ENCODE data around the gene LMNA.
A peak's percentile ranks its signal among the peaks of the same experiment; 100 is the strongest.
"Not testable (repeated sequence)": the region's sequence is repeated elsewhere in the genome, so short reads cannot be mapped to it uniquely, and the experiment has no call there.

Gene LMNA

DNA sequence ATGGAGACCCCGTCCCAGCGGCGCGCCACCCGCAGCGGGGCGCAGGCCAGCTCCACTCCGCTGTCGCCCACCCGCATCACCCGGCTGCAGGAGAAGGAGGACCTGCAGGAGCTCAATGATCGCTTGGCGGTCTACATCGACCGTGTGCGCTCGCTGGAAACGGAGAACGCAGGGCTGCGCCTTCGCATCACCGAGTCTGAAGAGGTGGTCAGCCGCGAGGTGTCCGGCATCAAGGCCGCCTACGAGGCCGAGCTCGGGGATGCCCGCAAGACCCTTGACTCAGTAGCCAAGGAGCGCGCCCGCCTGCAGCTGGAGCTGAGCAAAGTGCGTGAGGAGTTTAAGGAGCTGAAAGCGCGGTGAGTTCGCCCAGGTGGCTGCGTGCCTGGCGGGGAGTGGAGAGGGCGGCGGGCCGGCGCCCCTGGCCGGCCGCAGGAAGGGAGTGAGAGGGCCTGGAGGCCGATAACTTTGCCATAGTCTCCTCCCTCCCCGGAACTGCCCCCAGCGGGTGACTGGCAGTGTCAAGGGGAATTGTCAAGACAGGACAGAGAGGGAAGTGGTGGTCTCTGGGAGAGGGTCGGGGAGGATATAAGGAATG lies 505 bp downstream of the LMNA start:
- no peak overlapping the region for H4K8ac ChIP-seq (ENCODE audit: low read depth, low read length)
- no peak overlapping the region for H3K4ac ChIP-seq (ENCODE audit: low read depth, low read length)
- no peak overlapping the region for H3K18ac ChIP-seq (ENCODE audit: low read length)
- peak overlapping the region; percentile 76 for H3K23ac ChIP-seq (ENCODE audit: low read length)
- peak overlapping the region; percentile 7 for H3K27ac ChIP-seq (ENCODE audit: low read depth, low read length)
- peak overlapping the region; percentile 95 for H3K56ac ChIP-seq (ENCODE audit: low read length)
- H3K27me3 ChIP-seq (ENCODE audit: insufficient read depth, low read length, poor library complexity): no peaks in the 10 kb centered on the region
- no peak overlapping the region for H4K5ac ChIP-seq (ENCODE audit: low read length)
- peaks cover 8% of the 10 kb centered on the region for H3K79me2 ChIP-seq (ENCODE audit: control insufficient read depth, insufficient read depth, low read length)
- no peak overlapping the region for H2AK5ac ChIP-seq (ENCODE audit: low read length)
- peaks cover 7% of the 10 kb centered on the region for H3K79me1 ChIP-seq (ENCODE audit: low read length)
- peak overlapping the region; percentile 47 for H2BK5ac ChIP-seq (ENCODE audit: low read length)
- no peaks in the 10 kb centered on the region for H3K36me3 ChIP-seq (ENCODE audit: control insufficient read depth, insufficient read depth, low read length)
- no peak overlapping the region for H2BK15ac ChIP-seq (replicated peaks; ENCODE audit: low read depth)
- H3K4me3 ChIP-seq (ENCODE audit: low read length): peak overlapping the region; percentile 89
- peak; percentile 77 for DNase-seq
- peaks cover under 1% of the 10 kb centered on the region for H3K4me1 ChIP-seq (ENCODE audit: control insufficient read depth, low read depth, low read length)
- H3K4me2 ChIP-seq (ENCODE audit: low read length): peak overlapping the region; percentile 96
- WGBS (ENCODE audit: extremely low coverage, insufficient coverage, low lambda C conversion rate): no CpG with 5 or more reads among the region's 49 CpGs
- peak overlapping the region; percentile 90 for H3K9ac ChIP-seq (ENCODE audit: low read length)
- H2BK120ac ChIP-seq (ENCODE audit: low read depth, low read length): no peak overlapping the region

DNA sequence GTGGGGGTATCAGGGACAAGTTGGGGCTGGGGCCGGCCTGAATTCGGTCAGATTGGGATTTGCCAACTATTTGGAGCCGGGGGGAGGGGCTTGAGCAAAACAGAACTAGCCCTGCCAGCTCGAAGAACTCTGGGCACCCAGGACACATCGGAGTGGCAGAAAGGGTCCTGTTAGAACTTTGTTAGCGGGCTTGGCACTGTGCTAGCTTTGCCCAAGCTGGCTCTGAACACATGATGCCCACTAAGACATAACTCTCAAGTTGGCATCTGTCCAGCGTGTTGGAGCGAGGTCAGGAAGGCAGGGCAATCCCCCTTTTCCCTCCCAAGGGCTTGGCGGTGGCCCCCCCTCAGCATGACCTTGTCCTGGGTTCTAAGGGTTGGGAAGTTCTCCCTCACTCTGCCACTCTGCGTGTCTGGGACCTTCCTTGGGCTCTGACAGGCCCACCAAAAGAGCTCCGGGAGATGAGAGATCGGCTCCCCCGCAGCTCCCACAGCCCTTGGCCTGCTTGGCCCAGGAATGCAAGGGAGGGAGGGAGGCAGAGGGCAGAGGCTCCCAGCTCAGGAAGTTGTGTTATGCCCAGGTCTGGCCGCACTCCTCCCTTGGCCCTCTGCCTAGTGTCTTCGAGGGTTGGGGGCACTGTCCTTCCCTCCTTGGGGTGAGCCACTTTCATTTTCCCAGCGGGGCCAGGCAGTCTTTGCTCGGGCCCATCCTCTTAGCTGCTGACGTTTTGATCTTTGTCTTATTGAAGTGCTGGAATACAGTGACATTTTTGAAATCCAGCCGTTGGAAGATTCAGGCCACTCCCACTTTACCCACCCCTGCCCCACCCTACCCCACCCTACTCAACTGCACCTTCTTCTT lies 1.2 kb downstream of the LMNA start:
- Histone ChIP-seq H3K27me3 (ENCODE audit: insufficient read depth, low read length, poor library complexity) (no peaks in the 10 kb centered on the region), H3K79me1 (ENCODE audit: low read length) (peaks cover 9% of the 10 kb centered on the region), H2AK5ac (ENCODE audit: low read length) (no peak overlapping the region), H3K4me1 (ENCODE audit: control insufficient read depth, low read depth, low read length) (peaks cover 2% of the 10 kb centered on the region), H3K9ac (ENCODE audit: low read length) (peak overlapping the region; percentile 90), H3K79me2 (ENCODE audit: control insufficient read depth, insufficient read depth, low read length) (peaks cover 9% of the 10 kb centered on the region), H3K56ac (ENCODE audit: low read length) (peak overlapping the region; percentile 95), H4K8ac (ENCODE audit: low read depth, low read length) (no peak overlapping the region), H3K36me3 (ENCODE audit: control insufficient read depth, insufficient read depth, low read length) (no peaks in the 10 kb centered on the region), H2BK120ac (ENCODE audit: low read depth, low read length) (no peak overlapping the region), H3K27ac (ENCODE audit: low read depth, low read length) (no peak overlapping the region), H3K4me2 (ENCODE audit: low read length) (peak overlapping the region; percentile 96), H3K4me3 (ENCODE audit: low read length) (peak overlapping the region; percentile 89), H3K18ac (ENCODE audit: low read length) (no peak overlapping the region), H2BK5ac (ENCODE audit: low read length) (no peak overlapping the region), H4K5ac (ENCODE audit: low read length) (no peak overlapping the region), H3K23ac (ENCODE audit: low read length) (no peak overlapping the region), H2BK15ac (replicated peaks; ENCODE audit: low read depth) (no peak overlapping the region), H3K4ac (ENCODE audit: low read depth, low read length) (no peak overlapping the region)
- peak; percentile 81 for DNase-seq
- no CpG with 5 or more reads among the region's 19 CpGs for WGBS (ENCODE audit: extremely low coverage, insufficient coverage, low lambda C conversion rate)

DNA sequence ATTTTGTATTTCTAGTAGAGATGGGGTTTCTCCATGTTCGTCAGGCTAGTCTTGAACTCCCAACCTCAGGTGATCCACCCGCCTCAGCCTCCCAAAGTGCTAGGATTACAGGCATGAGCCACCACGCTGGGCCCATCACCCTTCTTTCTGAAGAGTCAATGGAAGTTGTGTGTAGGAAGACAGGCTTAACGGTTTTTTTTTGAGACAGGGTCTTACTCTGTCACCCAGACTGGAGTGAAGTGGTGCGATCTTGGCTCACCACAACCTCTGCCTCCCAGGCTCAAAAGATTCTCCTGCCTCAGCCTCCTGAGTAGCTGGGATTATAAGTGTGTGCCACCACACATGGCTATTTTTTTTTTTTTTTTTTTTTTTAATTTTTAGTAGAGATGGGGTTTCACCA lies 2.2 kb downstream of the LMNA start:
- not testable (repeated sequence) for DNase-seq; H4K8ac ChIP-seq (ENCODE audit: low read depth, low read length); H3K4me1 ChIP-seq (ENCODE audit: control insufficient read depth, low read depth, low read length); H2BK5ac ChIP-seq (ENCODE audit: low read length); H3K27ac ChIP-seq (ENCODE audit: low read depth, low read length); H4K5ac ChIP-seq (ENCODE audit: low read length); H3K4me2 ChIP-seq (ENCODE audit: low read length); H3K79me2 ChIP-seq (ENCODE audit: control insufficient read depth, insufficient read depth, low read length); H2BK15ac ChIP-seq (replicated peaks; ENCODE audit: low read depth); H3K4me3 ChIP-seq (ENCODE audit: low read length); H3K36me3 ChIP-seq (ENCODE audit: control insufficient read depth, insufficient read depth, low read length); H3K27me3 ChIP-seq (ENCODE audit: insufficient read depth, low read length, poor library complexity); H3K4ac ChIP-seq (ENCODE audit: low read depth, low read length); H3K18ac ChIP-seq (ENCODE audit: low read length); H2BK120ac ChIP-seq (ENCODE audit: low read depth, low read length); H3K56ac ChIP-seq (ENCODE audit: low read length); H3K9ac ChIP-seq (ENCODE audit: low read length); H2AK5ac ChIP-seq (ENCODE audit: low read length); H3K23ac ChIP-seq (ENCODE audit: low read length)
- no CpG with 5 or more reads among the region's 5 CpGs for WGBS (ENCODE audit: extremely low coverage, insufficient coverage, low lambda C conversion rate)
- peaks cover 11% of the 10 kb centered on the region for H3K79me1 ChIP-seq (ENCODE audit: low read length)

DNA sequence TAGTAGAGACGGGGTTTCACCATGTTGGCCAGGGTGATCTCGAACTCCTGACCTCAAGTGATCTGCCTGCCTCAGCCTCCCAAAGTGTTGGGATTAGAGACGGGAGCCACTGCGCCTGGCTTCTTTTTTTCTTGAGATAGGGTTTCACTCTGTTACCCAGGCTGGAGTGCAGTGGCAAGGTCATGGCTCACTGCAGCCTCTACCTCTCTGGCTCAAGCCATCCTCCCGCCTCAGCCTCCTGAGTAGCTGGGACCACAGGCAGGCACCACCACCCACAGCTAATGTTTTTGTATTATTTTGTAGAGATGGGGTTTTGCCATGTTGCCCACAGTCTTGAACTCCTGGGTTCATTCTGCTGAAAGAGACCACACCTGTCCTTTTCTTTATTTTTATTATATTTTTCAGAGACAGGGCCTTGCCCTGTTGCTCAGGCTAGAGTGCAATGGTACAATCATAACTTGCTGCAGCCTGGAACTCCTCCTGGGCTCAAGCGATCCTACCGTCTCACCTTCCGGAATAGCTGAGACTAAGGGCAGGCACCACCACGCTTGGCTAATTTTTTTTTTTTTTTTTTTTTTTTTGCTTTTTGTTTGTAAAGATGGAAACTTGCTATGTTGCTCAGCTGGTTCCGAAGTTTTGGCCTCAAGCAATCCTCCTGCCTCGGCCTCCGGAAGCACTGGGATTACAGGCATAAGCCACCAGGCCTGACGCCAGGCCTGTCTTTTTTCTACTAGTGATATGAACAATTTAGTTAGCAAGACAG lies 3.1 kb downstream of the LMNA start:
- Histone ChIP-seq H3K27me3 (ENCODE audit: insufficient read depth, low read length, poor library complexity) (no peaks in the 10 kb centered on the region), H4K5ac (ENCODE audit: low read length) (no peak overlapping the region), H2BK120ac (ENCODE audit: low read depth, low read length) (no peak overlapping the region), H2AK5ac (ENCODE audit: low read length) (no peak overlapping the region), H3K9ac (ENCODE audit: low read length) (peak overlapping the region; percentile 22), H3K4ac (ENCODE audit: low read depth, low read length) (no peak overlapping the region), H3K27ac (ENCODE audit: low read depth, low read length) (no peak overlapping the region), H3K18ac (ENCODE audit: low read length) (no peak overlapping the region), H2BK15ac (replicated peaks; ENCODE audit: low read depth) (no peak overlapping the region), H3K4me3 (ENCODE audit: low read length) (no peak overlapping the region), H2BK5ac (ENCODE audit: low read length) (no peak overlapping the region), H3K23ac (ENCODE audit: low read length) (no peak overlapping the region), H3K4me2 (ENCODE audit: low read length) (no peak overlapping the region), H3K79me2 (ENCODE audit: control insufficient read depth, insufficient read depth, low read length) (peaks cover 9% of the 10 kb centered on the region), H3K56ac (ENCODE audit: low read length) (no peak overlapping the region), H3K79me1 (ENCODE audit: low read length) (peaks cover 11% of the 10 kb centered on the region), H4K8ac (ENCODE audit: low read depth, low read length) (no peak overlapping the region), H3K4me1 (ENCODE audit: control insufficient read depth, low read depth, low read length) (peaks cover 5% of the 10 kb centered on the region), H3K36me3 (ENCODE audit: control insufficient read depth, insufficient read depth, low read length) (no peaks in the 10 kb centered on the region)
- no CpG with 5 or more reads among the region's 13 CpGs for WGBS (ENCODE audit: extremely low coverage, insufficient coverage, low lambda C conversion rate)
- no peak for DNase-seq

DNA sequence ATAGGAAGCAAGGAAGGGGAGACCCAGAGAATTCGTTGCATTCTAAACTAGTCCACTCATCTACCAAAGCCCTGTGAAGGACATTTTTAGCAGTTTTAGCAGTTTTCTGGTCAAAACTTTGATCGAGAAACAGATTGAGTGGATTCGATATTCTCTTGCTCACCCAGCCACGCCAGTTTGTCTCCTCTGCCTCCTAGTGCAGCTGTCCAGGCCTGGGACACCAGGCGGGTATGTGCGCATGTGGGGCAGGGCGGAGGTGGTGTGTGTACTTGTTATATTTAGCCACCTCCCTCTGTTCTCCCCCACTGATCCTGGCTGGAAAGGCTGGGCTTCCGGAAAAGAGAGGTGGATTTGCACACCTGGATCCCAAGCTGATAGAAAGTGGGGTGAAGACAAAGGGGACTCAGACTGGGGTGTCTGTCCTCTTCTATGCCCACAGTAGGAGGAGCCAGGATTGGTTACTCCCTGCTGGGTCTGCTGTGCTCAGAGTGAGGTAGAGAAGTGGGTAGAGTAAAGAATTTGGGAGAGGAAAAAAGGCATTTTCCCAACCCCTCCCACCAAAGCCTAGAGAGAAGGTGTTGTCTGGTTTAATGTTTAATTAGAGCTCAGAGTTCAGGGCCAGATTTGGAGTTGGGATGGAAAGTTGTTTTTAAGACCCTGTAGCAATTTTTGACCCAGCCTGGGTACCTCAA lies 3.8 kb downstream of the LMNA start:
- Histone ChIP-seq H2BK5ac (ENCODE audit: low read length) (no peak overlapping the region), H3K23ac (ENCODE audit: low read length) (no peak overlapping the region), H3K4ac (ENCODE audit: low read depth, low read length) (no peak overlapping the region), H3K4me2 (ENCODE audit: low read length) (no peak overlapping the region), H2AK5ac (ENCODE audit: low read length) (no peak overlapping the region), H4K5ac (ENCODE audit: low read length) (no peak overlapping the region), H3K27me3 (ENCODE audit: insufficient read depth, low read length, poor library complexity) (no peaks in the 10 kb centered on the region), H3K56ac (ENCODE audit: low read length) (peak overlapping the region; percentile 30), H2BK120ac (ENCODE audit: low read depth, low read length) (no peak overlapping the region), H3K79me2 (ENCODE audit: control insufficient read depth, insufficient read depth, low read length) (peaks cover 9% of the 10 kb centered on the region), H3K4me1 (ENCODE audit: control insufficient read depth, low read depth, low read length) (peaks cover 12% of the 10 kb centered on the region), H4K8ac (ENCODE audit: low read depth, low read length) (no peak overlapping the region), H3K36me3 (ENCODE audit: control insufficient read depth, insufficient read depth, low read length) (no peaks in the 10 kb centered on the region), H3K18ac (ENCODE audit: low read length) (no peak overlapping the region), H3K27ac (ENCODE audit: low read depth, low read length) (no peak overlapping the region), H3K4me3 (ENCODE audit: low read length) (no peak overlapping the region), H3K9ac (ENCODE audit: low read length) (peak overlapping the region; percentile 22), H3K79me1 (ENCODE audit: low read length) (peaks cover 11% of the 10 kb centered on the region), H2BK15ac (replicated peaks; ENCODE audit: low read depth) (no peak overlapping the region)
- DNase-seq: no peak
- no CpG with 5 or more reads among the region's 8 CpGs for WGBS (ENCODE audit: extremely low coverage, insufficient coverage, low lambda C conversion rate)

All from mesendoderm (in vitro differentiated cells).